Endothelial cell of umbilical vein (primary cell): ENCODE results near the gene SUPT4H1. TPM values are rescaled to one million over a fixed set of nuclear protein-coding genes. Genes with fewer than 3 reads are reported as not detected.

ENCODE experiments used
- BruUV-seq: library from RNA; stranded (reverse); fragments of 400-500 nt; replicated peaks from 2 replicates; lab custom pipeline; 2021; lab: Mats Ljungman, UMichigan
- CTCF ChIA-PET: fragments of 300-600, 350-600 bp; sonication (Branson Sonifier 250); formaldehyde crosslinking; loops from one replicate; lab custom pipeline; 2021; ENCODE audit warnings: antibody characterized with exemption, inconsistent platforms; lab: Charles Lee
- POLR2A ChIA-PET: fragments of 300-600, 350-600 bp; sonication (Branson Sonifier 250); formaldehyde crosslinking; loops from one replicate; lab custom pipeline; 2021; ENCODE audit warnings: antibody characterized with exemption, inconsistent platforms; lab: Charles Lee
- DNase-seq: peaks from one replicate; pipeline ENCODE4 v3.0.0-alpha.2; 2011; ENCODE audit warnings: low read depth, low spot score
- FAIRE-seq: peaks from 2 replicates; lab custom pipeline; 2011; peaks lifted over from hg19 to GRCh38; lab: Jason Lieb, UNC
- H2AFZ ChIP-seq: 2 replicates; pipeline ENCODE4 v1.6.0; 2012; ENCODE audit warnings: low read depth, low read length, control low read depth, inconsistent platforms
- H3K27ac ChIP-seq: 2 replicates; pipeline ENCODE4 v1.5.1; 2011; ENCODE audit warnings: low read depth, mild to moderate bottlenecking, control low read depth, low read length, moderate library complexity; ENCODE audit not compliant: insufficient read depth
- H3K27me3 ChIP-seq, 2 experiments: 2 replicates each; pipeline versions ENCODE4 v1.6.0 to v1.6.1; 2011; ENCODE audit warnings: low read length in 2 of 2, mixed read lengths in 1 of 2; ENCODE audit not compliant: control insufficient read depth in 2 of 2, insufficient read depth in 2 of 2
- H3K36me3 ChIP-seq, 2 experiments: 2 replicates in 1 of 2; 3 replicates in 1 of 2; pipeline ENCODE4 v1.5.1; 2011; ENCODE audit warnings: low read length in 2 of 2, mild to moderate bottlenecking in 1 of 2, moderate library complexity in 1 of 2; ENCODE audit not compliant: control insufficient read depth in 2 of 2, insufficient read depth in 2 of 2; ENCODE audit errors: extremely low read depth in 1 of 2
- H3K4me1 ChIP-seq: 3 replicates; pipeline ENCODE4 v1.5.1; 2011; ENCODE audit warnings: mild to moderate bottlenecking, low read length; ENCODE audit not compliant: control insufficient read depth, insufficient read depth; ENCODE audit errors: extremely low read depth
- H3K4me2 ChIP-seq: 2 replicates; pipeline ENCODE4 v1.6.1; 2011; ENCODE audit warnings: low read length, control low read depth, mixed read lengths; ENCODE audit not compliant: insufficient read depth
- H3K4me3 ChIP-seq, 3 experiments: fragments of 200-600 bp in 1 of 3; sonication (generic), shearing (Covaris generic) in 1 of 3; replicated peaks in 1 of 3; 2 replicates each; pipeline ENCODE4 v1.5.1; 2011 to 2016; ENCODE audit warnings: control low read depth in 3 of 3, low read length in 3 of 3, mild to moderate bottlenecking in 2 of 3, inconsistent platforms in 1 of 3, low read depth in 1 of 3, moderate library complexity in 1 of 3; ENCODE audit not compliant: insufficient read depth in 1 of 3
- H3K79me2 ChIP-seq: 2 replicates; pipeline ENCODE4 v1.6.0; 2012; ENCODE audit warnings: low read length, inconsistent platforms; ENCODE audit not compliant: control insufficient read depth, insufficient read depth
- H3K9ac ChIP-seq: replicated peaks from 2 replicates; pipeline ENCODE3; 2011; ENCODE audit warnings: low read length, control low read depth; ENCODE audit not compliant: insufficient read depth; ENCODE audit errors: extremely low read depth
- H3K9me1 ChIP-seq: replicated peaks from 3 replicates; pipeline ENCODE4 v1.6.0; 2011; ENCODE audit warnings: mild to moderate bottlenecking, low read length; ENCODE audit not compliant: control insufficient read depth, insufficient read depth; ENCODE audit errors: extremely low read depth
- H3K9me3 ChIP-seq: replicated peaks from 2 replicates; pipeline ENCODE4 v1.5.1; 2012; ENCODE audit warnings: low read length, inconsistent platforms; ENCODE audit not compliant: control insufficient read depth, insufficient read depth
- H4K20me1 ChIP-seq: replicated peaks from 2 replicates; pipeline ENCODE3; 2011; ENCODE audit warnings: mild to moderate bottlenecking, low read length; ENCODE audit not compliant: control insufficient read depth, insufficient read depth; ENCODE audit errors: extremely low read depth
- EZH2 ChIP-seq: IDR thresholded peaks from 2 replicates; pipeline ENCODE4 v1.6.1; 2012; ENCODE audit warnings: borderline replicate concordance, low read depth, mild to moderate bottlenecking, moderate library complexity, low read length, inconsistent platforms; ENCODE audit not compliant: severe bottlenecking
- FOS ChIP-seq: IDR thresholded peaks from 2 replicates; pipeline ENCODE4 v1.6.1; 2011; ENCODE audit warnings: mild to moderate bottlenecking, low read length, moderate library complexity, borderline replicate concordance; ENCODE audit not compliant: insufficient read depth
- GATA2 ChIP-seq: IDR thresholded peaks from 2 replicates; pipeline ENCODE4 v1.7.0; 2011; ENCODE audit warnings: low read depth, mild to moderate bottlenecking, moderate library complexity, mixed read lengths, low read length; ENCODE audit not compliant: insufficient read length, insufficient read depth
- JUN ChIP-seq: IDR thresholded peaks from 2 replicates; pipeline ENCODE4 v1.6.1; 2011; ENCODE audit warnings: borderline replicate concordance, low read depth; ENCODE audit not compliant: insufficient read length, insufficient read depth
- MYC ChIP-seq: IDR thresholded peaks from one replicate; pipeline ENCODE4 v1.6.1; 2011; ENCODE audit warnings: mild to moderate bottlenecking, low read depth, low read length
- POLR2A ChIP-seq: IDR thresholded peaks from 2 replicates; pipeline ENCODE4 v1.6.1; 2012; ENCODE audit warnings: low read depth, mild to moderate bottlenecking, control low read depth, low read length
- POLR2AphosphoS5 ChIP-seq: IDR thresholded peaks from 2 replicates; pipeline ENCODE4 v1.6.1; 2012; ENCODE audit warnings: low read depth, mild to moderate bottlenecking, control low read depth, low read length, moderate library complexity; ENCODE audit not compliant: insufficient read depth
- dilution Hi-C: fragments of 300-500 bp; cut with MboI; formaldehyde crosslinking; loops from one replicate; pipeline ENCODE4 v1.15.0; 2019; ENCODE audit warnings: low sequenced_read_pairs; ENCODE audit not compliant: extremely low pct_ligation_motif_present
- intact Hi-C: fragments of 100-400 bp; cut with micrococcal nuclease; formaldehyde crosslinking; loops from one replicate; pipeline ENCODE4 v1.10.0; 2022
- polyA plus RNA-seq, 4 experiments: library from polyadenylated mRNA; depleted of rRNA in 3 of 4; stranded (reverse) in 3 of 4; unstranded in 1 of 4; fragments of >200 nt; gene quantifications; 2 replicates each; pipeline versions ENCODE4 v1.2.1 to v1.2.3, GENCODE V29; 2011 to 2012; ENCODE audit warnings: missing spikeins in 1 of 4
- total RNA-seq: library from RNA; stranded (reverse); gene quantifications from 2 replicates; pipeline ENCODE4 v1.2.3, GENCODE V29; 2021
- TF ChIP-seq, protein P1 (sequence below), 2 donors: IDR thresholded peaks; 1 replicate in 1 of 2; 2 replicates in 1 of 2; pipeline ENCODE4 v1.5.1; 2011; ENCODE audit warnings: low read length in 2 of 2, mild to moderate bottlenecking in 2 of 2, moderate library complexity in 2 of 2, control low read depth in 1 of 2, inconsistent platforms in 1 of 2, low read depth in 1 of 2; ENCODE audit not compliant: insufficient read depth in 1 of 2; ENCODE audit errors: extremely low read depth in 1 of 2
- TF ChIP-seq, protein P2 (sequence below): IDR thresholded peaks from 2 replicates; pipeline ENCODE4 v1.6.1; 2011; ENCODE audit not compliant: insufficient read depth, insufficient read length

SUPT4H1 gene
- total and polyA plus RNA-seq, 2 donors (not counting 3 experiments of a cell fraction or from before 2014, with no cell fraction given) = 77.5 to 154 TPM

DNA sequence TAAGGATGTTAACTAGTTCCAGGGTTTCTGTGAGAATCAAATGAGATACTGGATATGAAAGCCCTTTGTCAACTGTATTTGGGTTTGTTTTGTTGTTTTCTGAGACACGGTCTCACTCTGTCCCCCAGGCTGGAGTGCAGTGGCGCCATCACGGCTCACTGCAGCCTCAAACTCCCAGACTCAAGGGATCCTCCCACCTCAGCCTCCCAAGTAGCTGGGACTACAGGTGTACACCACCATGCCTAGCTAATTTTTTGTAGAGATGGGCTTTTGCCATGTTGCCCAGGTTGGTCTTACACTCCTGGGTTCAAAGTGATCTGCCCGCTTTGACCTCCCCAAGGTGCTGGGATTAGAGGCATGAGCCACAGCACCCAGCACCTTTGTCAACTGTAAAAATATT, 8.9 kb downstream of the SUPT4H1 start:
- ChIA-PET POLR2A (interaction anchor here (1.3 kb wide), 1 partner anchor 9 kb away, joined by 4 read pairs; the partner anchor contains the start of gene SUPT4H1), CTCF (interaction anchor here (2.4 kb wide), 1 partner anchor 26 kb away, joined by 8 read pairs; no protein-coding TSS in a partner anchor)
- DNase-seq (no peak), FAIRE-seq (no peak)
- H3K9me1 ChIP-seq = no peaks in the 10 kb centered on the region
- TF ChIP-seq FOS (no peak), EZH2 (no peak)
- H4K20me1 ChIP-seq = no peaks in the 10 kb centered on the region
- no peak overlapping the region for H2AFZ ChIP-seq
- dilution Hi-C loops = no loop called here
- no TSS peak for BruUV-seq
- H3K4me2 ChIP-seq = no peak overlapping the region
- no peaks in the 10 kb centered on the region for H3K27me3 ChIP-seq
- peaks cover 16 to 23% of the 10 kb centered on the region in 2 experiments for H3K36me3 ChIP-seq
- no peak overlapping the region for H3K4me3 ChIP-seq
- no peak overlapping the region for H3K9ac ChIP-seq
- no peaks in the 10 kb centered on the region for H3K79me2 ChIP-seq
- no peak overlapping the region for H3K27ac ChIP-seq
- H3K9me3 ChIP-seq = no peaks in the 10 kb centered on the region
- intact Hi-C loops = no loop called here
- H3K4me1 ChIP-seq = peaks cover 4% of the 10 kb centered on the region

DNA sequence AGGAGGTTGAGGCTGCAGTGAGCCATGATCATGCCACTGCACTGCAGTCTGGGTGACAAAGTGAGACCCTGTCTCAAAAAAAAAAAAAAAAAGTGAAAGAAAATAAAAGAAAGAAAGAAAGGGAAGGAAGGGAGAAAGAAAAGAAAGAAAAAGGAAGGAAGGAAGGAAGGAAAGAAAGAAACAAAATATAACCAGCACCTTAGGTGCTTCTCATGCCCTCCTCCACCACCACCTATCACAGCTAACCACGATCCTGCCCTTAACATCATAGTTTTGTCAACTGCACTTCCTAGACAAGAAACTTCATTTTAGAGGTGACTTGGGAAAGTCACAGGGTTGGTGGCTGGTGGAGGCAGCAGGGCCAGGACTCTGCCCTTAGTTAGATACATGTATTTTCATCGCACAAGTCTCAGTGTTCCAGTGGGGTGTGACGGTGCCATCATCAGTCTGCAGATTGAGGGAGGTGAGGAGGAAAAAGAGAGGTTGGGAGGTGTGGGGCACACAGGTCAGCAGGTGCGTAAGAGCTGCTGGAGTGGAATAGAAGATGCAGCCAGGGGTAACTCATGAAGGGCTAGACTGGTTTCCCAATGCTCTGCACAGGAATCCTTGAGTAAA, 10.0 kb downstream of the SUPT4H1 start:
- FAIRE-seq (no peak), DNase-seq (no peak)
- H3K27ac ChIP-seq = no peak overlapping the region
- peaks cover 4% of the 10 kb centered on the region for H3K4me1 ChIP-seq
- ChIA-PET CTCF (interaction anchor here (1.8 kb wide), 1 partner anchor 10 kb away, joined by 6 read pairs; the partner anchor contains the start of gene SUPT4H1), POLR2A (no interaction called here)
- H4K20me1 ChIP-seq = no peaks in the 10 kb centered on the region
- peaks cover 9 to 16% of the 10 kb centered on the region in 2 experiments for H3K36me3 ChIP-seq
- no peaks in the 10 kb centered on the region for H3K27me3 ChIP-seq
- H3K9me3 ChIP-seq = no peaks in the 10 kb centered on the region
- intact Hi-C loops = no loop called here
- H3K4me3 ChIP-seq = no peak overlapping the region
- BruUV-seq = no TSS peak
- dilution Hi-C loops = no loop called here
- H3K4me2 ChIP-seq = no peak overlapping the region
- H2AFZ ChIP-seq = no peak overlapping the region
- H3K9me1 ChIP-seq = no peaks in the 10 kb centered on the region
- no peak overlapping the region for H3K9ac ChIP-seq
- no peaks in the 10 kb centered on the region for H3K79me2 ChIP-seq
- TF ChIP-seq GATA2 (no peak), EZH2 (no peak), JUN (no peak), MYC (no peak), POLR2A (no peak), POLR2AphosphoS5 (no peak), FOS (no peak)
- TF ChIP-seq, protein P1, sequence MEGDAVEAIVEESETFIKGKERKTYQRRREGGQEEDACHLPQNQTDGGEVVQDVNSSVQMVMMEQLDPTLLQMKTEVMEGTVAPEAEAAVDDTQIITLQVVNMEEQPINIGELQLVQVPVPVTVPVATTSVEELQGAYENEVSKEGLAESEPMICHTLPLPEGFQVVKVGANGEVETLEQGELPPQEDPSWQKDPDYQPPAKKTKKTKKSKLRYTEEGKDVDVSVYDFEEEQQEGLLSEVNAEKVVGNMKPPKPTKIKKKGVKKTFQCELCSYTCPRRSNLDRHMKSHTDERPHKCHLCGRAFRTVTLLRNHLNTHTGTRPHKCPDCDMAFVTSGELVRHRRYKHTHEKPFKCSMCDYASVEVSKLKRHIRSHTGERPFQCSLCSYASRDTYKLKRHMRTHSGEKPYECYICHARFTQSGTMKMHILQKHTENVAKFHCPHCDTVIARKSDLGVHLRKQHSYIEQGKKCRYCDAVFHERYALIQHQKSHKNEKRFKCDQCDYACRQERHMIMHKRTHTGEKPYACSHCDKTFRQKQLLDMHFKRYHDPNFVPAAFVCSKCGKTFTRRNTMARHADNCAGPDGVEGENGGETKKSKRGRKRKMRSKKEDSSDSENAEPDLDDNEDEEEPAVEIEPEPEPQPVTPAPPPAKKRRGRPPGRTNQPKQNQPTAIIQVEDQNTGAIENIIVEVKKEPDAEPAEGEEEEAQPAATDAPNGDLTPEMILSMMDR (IDR thresholded peaks at IDR 0.05; ENCODE audit: extremely low read depth in 1 of 2, insufficient read depth in 1 of 2, low read depth in 1 of 2, low read length in 2 of 2) = no peak
- TF ChIP-seq, protein P2, sequence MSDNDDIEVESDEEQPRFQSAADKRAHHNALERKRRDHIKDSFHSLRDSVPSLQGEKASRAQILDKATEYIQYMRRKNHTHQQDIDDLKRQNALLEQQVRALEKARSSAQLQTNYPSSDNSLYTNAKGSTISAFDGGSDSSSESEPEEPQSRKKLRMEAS = no peak
